WTC11 (cell line): ENCODE data around the gene DMD. TPM values are rescaled to one million over a fixed set of nuclear protein-coding genes. Genes with fewer than 3 reads are reported as not detected.

Source experiments
- ATAC-seq: fragments of 200-7000 bp; cut with Tn5 transposase; 2 replicates; pipeline ENCODE4 v1.10.0; 2021; ENCODE audit warnings: mild to moderate bottlenecking, moderate library complexity
- CTCF ChIA-PET: fragments of 300-600 bp; sonication (Branson Sonifier 250); formaldehyde crosslinking; loops from one replicate; lab custom pipeline; 2021; ENCODE audit warnings: antibody characterized with exemption; lab: Charles Lee
- POLR2A ChIA-PET: fragments of 350-600 bp; sonication (Branson Sonifier 250); formaldehyde crosslinking; loops from one replicate; lab custom pipeline; 2021; ENCODE audit warnings: antibody characterized with exemption; lab: Charles Lee
- DNase-seq: peaks from one replicate; pipeline ENCODE4 v3.0.0; 2021; ENCODE audit warnings: low spot score
- H3K27ac Mint-ChIP-seq: 2 replicates; pipeline ENCODE4 v1.8.0; 2021; ENCODE audit warnings: mixed read lengths
- H3K27me3 Mint-ChIP-seq: 2 replicates; pipeline ENCODE4 v1.8.0; 2021; ENCODE audit warnings: low read depth, mild to moderate bottlenecking, moderate library complexity, mixed read lengths
- H3K36me3 Mint-ChIP-seq: 2 replicates; pipeline ENCODE4 v1.8.0; 2021; ENCODE audit warnings: mixed read lengths
- H3K4me1 Mint-ChIP-seq: 2 replicates; pipeline ENCODE4 v1.8.0; 2022; ENCODE audit warnings: mixed read lengths
- H3K4me3 Mint-ChIP-seq: 2 replicates; pipeline ENCODE4 v1.8.0; 2021; ENCODE audit warnings: mild to moderate bottlenecking, moderate library complexity, mixed read lengths
- H3K9me3 Mint-ChIP-seq: 2 replicates; pipeline ENCODE4 v1.8.0; 2021; ENCODE audit warnings: mixed read lengths
- ATF3 ChIP-seq: sonication (generic); formaldehyde crosslinking; conservative IDR thresholded peaks from 2 replicates; pipeline ENCODE4 v1.8.1; 2022; ENCODE audit warnings: mild to moderate bottlenecking, missing genetic modification reagents
- EMX1 ChIP-seq: fragments of 250-450 bp; sonication (Bioruptor Pico); IDR thresholded peaks from 2 replicates; pipeline ENCODE4 v1.8.0; 2021; ENCODE audit warnings: mild to moderate bottlenecking
- FOXP1 ChIP-seq: sonication (generic); formaldehyde crosslinking; IDR thresholded peaks from 2 replicates; pipeline ENCODE4 v1.8.0; 2022; ENCODE audit warnings: missing genetic modification reagents, mild to moderate bottlenecking, moderate library complexity, borderline replicate concordance
- JAZF1 ChIP-seq: fragments of 250-450 bp; sonication (Bioruptor Pico); IDR thresholded peaks from 2 replicates; pipeline ENCODE4 v1.9.0; 2021; ENCODE audit warnings: moderate library complexity, mild to moderate bottlenecking, inconsistent platforms
- JUN ChIP-seq: sonication (generic); formaldehyde crosslinking; IDR thresholded peaks from 2 replicates; pipeline ENCODE4 v1.8.0; 2023; ENCODE audit warnings: mild to moderate bottlenecking, missing genetic modification reagents
- KAT7 ChIP-seq: sonication (generic); formaldehyde crosslinking; IDR thresholded peaks from 2 replicates; pipeline ENCODE4 v1.8.1; 2023; ENCODE audit warnings: missing genetic modification reagents, mild to moderate bottlenecking, borderline replicate concordance
- MXD4 ChIP-seq: fragments of 250-450 bp; sonication (Bioruptor Pico); IDR thresholded peaks from 2 replicates; pipeline ENCODE4 v1.8.0; 2021; ENCODE audit warnings: mild to moderate bottlenecking, moderate library complexity, borderline replicate concordance
- NFYB ChIP-seq: sonication (generic); formaldehyde crosslinking; conservative IDR thresholded peaks from 2 replicates; pipeline ENCODE4 v1.8.0; 2022; ENCODE audit warnings: low read depth, missing genetic modification reagents
- PRRX2 ChIP-seq: fragments of 250-450 bp; sonication (Bioruptor Pico); IDR thresholded peaks from 2 replicates; pipeline ENCODE4 v1.8.0; 2021; ENCODE audit warnings: mild to moderate bottlenecking
- SMAD3 ChIP-seq: sonication (generic); formaldehyde crosslinking; IDR thresholded peaks from 2 replicates; pipeline ENCODE4 v1.8.0; 2022; ENCODE audit warnings: missing genetic modification reagents, mild to moderate bottlenecking, borderline replicate concordance
- SOX15 ChIP-seq: fragments of 250-450 bp; sonication (Bioruptor Pico); IDR thresholded peaks from 2 replicates; pipeline ENCODE4 v1.9.0; 2021; ENCODE audit warnings: mild to moderate bottlenecking
- STAT6 ChIP-seq: sonication (generic); formaldehyde crosslinking; conservative IDR thresholded peaks from 2 replicates; pipeline ENCODE4 v1.8.1; 2023; ENCODE audit warnings: mild to moderate bottlenecking, low read depth, missing genetic modification reagents, moderate library complexity
- TP53 ChIP-seq: sonication (generic); formaldehyde crosslinking; IDR thresholded peaks from 2 replicates; pipeline ENCODE4 v1.8.1; 2023; ENCODE audit warnings: mild to moderate bottlenecking, missing genetic modification reagents
- ZNF219 ChIP-seq: sonication (generic); formaldehyde crosslinking; IDR thresholded peaks from 2 replicates; pipeline ENCODE4 v1.8.0; 2023; ENCODE audit warnings: missing genetic modification reagents, mild to moderate bottlenecking, borderline replicate concordance
- ZNF232 ChIP-seq: sonication (generic); formaldehyde crosslinking; IDR thresholded peaks from 2 replicates; pipeline ENCODE4 v1.8.0; 2022; ENCODE audit warnings: mild to moderate bottlenecking, missing genetic modification reagents
- ZNF263 ChIP-seq: sonication (generic); formaldehyde crosslinking; IDR thresholded peaks from 2 replicates; pipeline ENCODE4 v1.8.1; 2022; ENCODE audit warnings: low read depth, mild to moderate bottlenecking, moderate library complexity, missing genetic modification reagents
- ZNF532 ChIP-seq: fragments of 250-450 bp; sonication (Bioruptor Pico); IDR thresholded peaks from 2 replicates; pipeline ENCODE4 v1.9.0; 2021; ENCODE audit warnings: mild to moderate bottlenecking, borderline replicate concordance
- total RNA-seq: library from RNA; stranded (reverse); gene quantifications from 3 replicates; pipeline ENCODE4 v1.2.3, GENCODE V29; 2021

The DMD gene
- total RNA-seq, 1 experiment from 2014 or later: 9.1 TPM

- POLR2A ChIA-PET: no interaction called here
- no peak for DNase-seq
- TF ChIP-seq ZNF232 (no peak), JAZF1 (CRISPR knock-in tag) (no peak), ZNF219 (CRISPR knock-in tag) (no peak), TP53 (CRISPR knock-in tag) (no peak), KAT7 (no peak), EMX1 (no peak), FOXP1 (CRISPR knock-in tag) (no peak), SMAD3 (CRISPR knock-in tag) (no peak), ZNF263 (CRISPR knock-in tag) (no peak), NFYB (CRISPR knock-in tag) (no peak), ZNF532 (CRISPR knock-in tag) (no peak), JUN (CRISPR knock-in tag) (no peak), STAT6 (CRISPR knock-in tag) (no peak), ATF3 (CRISPR knock-in tag) (no peak), MXD4 (no peak), PRRX2 (no peak), SOX15 (CRISPR knock-in tag) (no peak)
- TF ChIP-seq, all 79 proteins: peak for 0
- CTCF ChIA-PET: no interaction called here
- no peak for ATAC-seq
- no peaks in the 10 kb centered on the region for H3K9me3 Mint-ChIP-seq
- no peaks in the 10 kb centered on the region for H3K4me1 Mint-ChIP-seq
- H3K4me3 Mint-ChIP-seq: no peak overlapping the region
- H3K27ac Mint-ChIP-seq: no peak overlapping the region
- no peaks in the 10 kb centered on the region for H3K27me3 Mint-ChIP-seq
- H3K36me3 Mint-ChIP-seq: no peaks in the 10 kb centered on the region
These were observed 1276.4 kb downstream of the DMD start for GRCh38 chrX:31934842-31935370.

- CTCF ChIA-PET: no interaction called here
These were observed 1277.3 kb downstream of the DMD start for GRCh38 chrX:31934015-31934414.

More at GRCh38 chrX:31934015-31934414, 1277.3 kb downstream of the DMD start:
- Mint-ChIP-seq H3K27me3 (no peaks in the 10 kb centered on the region), H3K4me3 (no peak overlapping the region), H3K4me1 (no peaks in the 10 kb centered on the region), H3K9me3 (no peaks in the 10 kb centered on the region), H3K27ac (no peak overlapping the region)
- DNase-seq: no peak
- POLR2A ChIA-PET: no interaction called here
- no peak for TF ChIP-seq KAT7
- TF ChIP-seq ATF3 (CRISPR knock-in tag): no peak
- TF ChIP-seq, all 79 proteins: peak for 0
- ATAC-seq: no peak
- no peaks in the 10 kb centered on the region for H3K36me3 Mint-ChIP-seq
